NCI-H446 treated with DMSO at 0.1 percent for 48 hours (cell line): Measurements from ENCODE around the gene CEL.
A peak's percentile ranks its signal among the peaks of the same experiment; 100 is the strongest.

Source experiments
- DNase-seq: peaks from one replicate; lab custom pipeline; 2025; lab: John Stamatoyannopoulos, UW

The CEL gene

DNA sequence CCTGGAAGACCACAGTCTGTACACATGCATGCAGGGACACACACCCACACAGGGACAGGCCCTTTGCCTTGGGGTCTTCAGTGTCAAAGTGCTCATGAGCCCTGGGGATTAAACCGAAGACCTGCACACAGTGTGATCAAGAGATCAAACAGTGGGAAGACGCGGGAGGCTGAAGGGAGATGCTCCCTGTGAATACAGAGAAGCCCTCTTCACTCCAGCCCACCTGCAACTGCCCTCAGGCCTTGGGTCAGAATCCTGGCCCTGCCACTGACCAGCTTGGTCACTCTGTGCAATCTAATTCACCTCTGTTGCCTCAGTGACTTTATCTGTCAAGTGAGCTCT is 56.4 kb downstream of the CEL start:
- no peak for DNase-seq

DNA sequence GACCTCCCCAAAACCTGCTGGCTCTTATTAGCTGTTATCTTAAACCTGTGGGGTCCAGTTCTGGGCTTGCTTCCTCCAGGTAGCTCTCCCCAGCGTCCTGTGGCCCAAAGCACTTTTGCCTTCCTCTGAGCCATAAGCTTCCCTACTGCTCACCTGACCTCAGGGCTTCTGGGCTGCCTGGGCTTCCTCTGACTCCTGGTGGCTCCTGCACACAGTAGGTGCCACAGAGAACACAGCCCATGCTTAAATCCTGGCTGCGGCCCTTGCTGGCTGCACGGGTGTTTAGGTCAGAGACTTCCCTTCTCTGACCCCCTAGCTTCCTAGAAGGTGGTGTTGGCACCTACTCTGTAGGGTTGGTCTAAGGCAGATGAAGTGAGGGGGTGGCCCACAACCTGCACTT is 56.8 kb downstream of the CEL start:
- no peak for DNase-seq

DNA sequence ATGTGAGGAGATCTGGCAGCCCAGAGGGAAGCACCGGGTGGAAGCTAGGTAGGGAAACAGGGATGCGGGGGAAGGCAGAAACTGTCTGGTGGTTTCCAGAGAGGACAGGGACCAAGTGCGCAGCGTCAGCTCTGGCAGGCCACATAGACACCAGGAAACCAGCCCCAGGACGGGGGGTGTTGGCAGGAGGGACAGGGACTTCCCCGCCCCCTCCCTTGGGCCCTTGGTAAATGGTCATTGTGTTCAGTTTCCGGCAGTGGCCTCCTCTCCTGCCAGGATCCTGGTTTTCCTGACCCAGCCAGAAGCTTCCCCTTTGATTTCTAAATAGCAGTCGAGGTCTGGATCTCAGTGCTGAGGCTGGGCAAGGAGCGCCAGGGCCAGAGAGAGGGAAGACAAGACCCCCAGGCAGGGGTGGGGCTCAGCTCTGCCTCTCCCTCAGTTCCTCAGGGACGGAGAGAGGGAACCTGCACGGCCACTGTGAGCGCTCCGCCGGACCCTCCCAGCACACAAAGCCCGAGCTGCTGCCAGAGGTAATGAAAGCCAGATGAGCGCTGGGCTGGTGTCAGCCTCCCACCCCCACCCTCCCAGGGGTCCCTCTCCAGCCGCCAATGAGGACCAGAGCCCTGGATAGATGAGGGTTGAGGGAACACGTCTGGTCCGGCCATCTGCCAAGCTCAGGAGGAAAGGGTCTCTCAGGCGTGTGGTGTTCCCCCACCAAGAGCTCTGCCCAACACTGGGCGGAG is 57.5 kb downstream of the CEL start:
- peak; percentile 31 for DNase-seq

DNA sequence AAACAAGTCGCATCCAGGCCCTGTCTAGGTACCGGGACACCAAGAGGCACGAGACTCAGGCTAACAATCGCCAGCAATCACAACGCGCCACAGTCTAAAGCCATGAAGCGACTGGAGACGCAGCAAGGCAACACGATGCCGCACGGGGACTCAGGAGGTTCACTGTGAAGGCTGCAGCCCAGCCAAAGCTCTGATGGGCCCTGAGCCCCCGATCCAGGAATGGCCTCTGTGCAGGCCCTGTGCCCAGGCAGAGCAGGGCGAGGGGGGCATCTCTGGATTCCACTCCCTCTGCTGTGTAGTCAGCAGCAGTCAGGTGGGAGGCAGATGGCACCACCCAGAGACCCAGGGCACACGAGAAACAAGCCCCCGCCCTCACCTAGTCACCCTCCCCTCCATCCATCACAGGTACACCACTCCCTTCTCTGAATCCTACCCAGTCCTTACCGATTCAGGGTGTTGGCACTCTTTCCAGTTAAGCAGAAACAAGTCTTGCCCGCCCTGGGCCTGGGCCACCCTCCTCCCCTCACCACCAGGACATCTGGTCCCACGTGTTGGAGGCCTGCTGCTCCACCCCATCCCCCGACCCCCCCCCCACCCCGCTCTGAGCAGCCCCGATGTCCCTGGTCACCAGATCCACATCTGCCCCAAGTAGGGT is 58.2 kb downstream of the CEL start:
- no peak for DNase-seq

DNA sequence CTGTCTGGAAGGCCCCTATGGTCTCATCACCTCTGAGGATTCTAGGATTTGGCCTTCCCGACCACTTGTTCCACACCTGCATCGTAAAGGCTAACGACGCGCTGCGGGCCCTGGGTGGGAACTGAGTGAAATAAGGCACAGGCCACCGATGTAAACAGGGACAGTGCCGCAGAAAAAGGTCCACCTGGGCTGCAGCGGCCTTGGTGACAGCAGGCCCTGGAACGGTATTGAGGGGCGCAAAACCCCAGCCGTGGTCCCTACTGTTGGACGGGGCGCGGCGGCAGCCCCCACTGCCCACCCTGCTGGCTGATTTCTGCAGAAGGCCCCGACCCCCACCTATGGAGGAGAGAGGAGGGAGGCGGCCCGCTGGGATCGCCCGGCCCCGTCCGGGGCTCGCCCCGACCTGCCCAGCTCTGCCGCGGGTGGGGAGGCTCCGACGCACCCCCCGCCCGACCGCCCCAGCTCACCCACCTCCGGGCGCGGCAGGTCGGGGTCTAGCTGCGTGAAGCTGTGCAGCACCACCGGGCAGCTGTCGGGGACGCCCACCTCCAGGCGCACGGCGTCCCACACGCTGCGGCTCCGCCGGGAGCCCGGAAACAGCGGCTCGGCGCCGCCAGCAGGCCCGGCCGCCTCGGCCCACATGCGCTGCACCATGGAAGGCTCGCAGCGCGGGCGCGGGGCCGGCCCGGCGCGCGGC is 58.9 kb downstream of the CEL start:
- no peak for DNase-seq
